GM12874 (cell line): Measurements from ENCODE around the gene DPYSL5.

Experiments
- CTCF ChIP-seq: IDR thresholded peaks from 2 replicates; pipeline ENCODE4 v1.5.1; 2011; ENCODE audit warnings: low read depth, mild to moderate bottlenecking, control low read depth, low read length, moderate library complexity; ENCODE audit not compliant: insufficient read depth

DPYSL5 gene

DNA sequence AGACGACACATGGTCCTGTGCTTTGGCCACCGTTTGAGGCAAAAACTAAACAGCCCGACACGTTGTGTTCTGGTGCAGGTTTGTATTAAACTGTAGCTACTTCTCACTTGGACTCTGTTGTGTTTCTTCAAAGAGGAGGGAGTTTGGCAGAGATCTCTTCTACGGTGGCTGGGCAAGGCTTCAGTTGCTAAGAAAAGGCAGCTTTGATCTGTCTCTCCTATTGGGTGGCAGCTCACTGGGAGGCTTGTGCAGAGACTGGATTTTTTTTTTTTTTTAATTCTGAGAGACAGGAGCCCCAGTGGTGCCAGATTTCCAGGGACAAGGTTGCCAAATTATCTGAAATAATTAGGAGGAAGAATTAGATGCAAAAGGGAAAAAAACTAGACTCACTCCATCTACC lies 102.3 kb downstream of the DPYSL5 start:
- no peak for TF ChIP-seq CTCF

DNA sequence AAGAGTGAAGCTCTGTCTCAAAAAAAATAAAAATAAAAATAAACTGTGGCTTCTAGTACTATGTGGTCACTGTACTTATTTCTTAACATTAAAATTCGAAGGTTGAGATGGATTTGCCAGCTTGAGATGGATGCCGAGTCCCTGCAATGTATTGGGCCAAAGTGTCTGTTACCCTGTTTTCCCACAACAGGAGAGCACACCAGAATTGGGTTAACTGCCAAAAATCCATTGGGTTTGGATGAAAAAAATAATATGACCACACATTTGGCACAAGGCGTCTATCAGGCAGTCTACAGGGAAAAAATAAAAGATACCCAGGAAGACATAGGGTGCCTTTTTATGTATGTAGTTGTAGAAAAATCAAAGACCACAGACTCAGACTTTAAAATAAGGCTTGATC lies 103.3 kb downstream of the DPYSL5 start:
- no peak for TF ChIP-seq CTCF

- TF ChIP-seq CTCF, result no peak
Observed at GRCh38 chr2:26952374-26952773, 104.4 kb downstream of the DPYSL5 start.

- TF ChIP-seq CTCF, result no peak
Observed at GRCh38 chr2:26954135-26954534, 106.2 kb downstream of the DPYSL5 start.

GRCh38 chr2:26957041-26957440 lies 109.1 kb downstream of the DPYSL5 start:
- TF ChIP-seq CTCF, result no peak

DNA sequence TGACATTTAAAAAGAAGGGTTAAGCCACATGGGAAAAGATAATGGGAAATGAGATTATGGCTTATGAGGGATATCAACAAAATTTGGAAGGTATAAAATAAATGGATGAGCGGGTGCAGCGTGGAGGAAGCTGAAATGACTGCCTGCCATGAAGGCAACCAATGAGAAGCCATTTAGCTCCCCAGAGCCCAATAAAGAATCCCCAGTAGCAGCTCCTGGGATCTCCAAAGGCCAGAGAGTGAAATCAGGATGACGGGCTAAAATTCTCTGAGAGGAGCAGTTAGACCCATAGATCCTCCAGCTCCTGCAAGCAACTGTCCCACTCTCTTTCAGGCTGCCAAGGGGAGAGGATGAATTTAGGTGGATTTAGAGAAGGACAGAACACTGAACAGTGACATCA lies 109.6 kb downstream of the DPYSL5 start:
- no peak for TF ChIP-seq CTCF

DNA sequence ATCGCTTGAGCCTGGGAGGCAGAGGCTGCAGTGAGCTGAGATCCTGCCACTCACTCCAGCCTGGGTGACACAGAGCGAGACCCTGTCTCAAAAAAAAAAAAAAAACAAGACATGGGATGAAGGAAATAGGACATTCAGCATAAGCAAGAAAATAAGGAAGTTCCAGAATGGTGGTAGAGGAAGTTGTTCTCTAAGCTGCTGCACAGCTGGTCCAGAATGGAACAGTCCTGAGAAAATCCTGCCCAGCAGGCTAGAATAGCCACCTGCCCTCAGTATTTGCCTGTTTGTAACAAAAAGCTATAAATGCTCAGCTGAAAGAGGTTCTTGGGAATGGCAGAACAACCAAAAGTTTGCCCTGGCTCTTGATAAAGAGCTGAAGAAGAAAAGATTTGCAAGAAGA lies 111.4 kb downstream of the DPYSL5 start:
- TF ChIP-seq CTCF, result no peak
